AML-193 (cell line): ENCODE data around the gene CFAP161.

Experiments
- DNase-seq, 2 experiments: peaks; one replicate each; lab custom pipeline; 2025; lab: John Stamatoyannopoulos, UW

The CFAP161 gene

DNA sequence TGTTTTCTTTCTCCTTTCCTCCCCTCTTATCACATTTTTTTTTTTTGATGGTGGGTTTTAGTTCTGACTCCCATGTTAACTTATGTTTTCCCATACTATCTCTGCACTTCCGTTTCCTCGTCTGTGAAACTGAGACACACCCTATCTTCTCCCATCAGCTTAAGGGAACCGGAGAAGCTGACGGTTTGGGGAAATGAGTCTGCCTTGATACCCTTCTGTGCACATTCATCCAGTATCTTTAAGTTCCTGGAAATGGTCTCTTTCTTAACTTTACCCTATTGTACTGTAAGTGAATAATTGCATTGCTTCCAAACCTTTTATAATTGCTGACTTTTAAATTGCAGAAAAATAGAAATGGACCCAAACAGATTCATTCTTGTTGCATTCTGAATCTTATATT, 26.2 kb upstream of the CFAP161 start:
- DNase-seq: no peak

DNA sequence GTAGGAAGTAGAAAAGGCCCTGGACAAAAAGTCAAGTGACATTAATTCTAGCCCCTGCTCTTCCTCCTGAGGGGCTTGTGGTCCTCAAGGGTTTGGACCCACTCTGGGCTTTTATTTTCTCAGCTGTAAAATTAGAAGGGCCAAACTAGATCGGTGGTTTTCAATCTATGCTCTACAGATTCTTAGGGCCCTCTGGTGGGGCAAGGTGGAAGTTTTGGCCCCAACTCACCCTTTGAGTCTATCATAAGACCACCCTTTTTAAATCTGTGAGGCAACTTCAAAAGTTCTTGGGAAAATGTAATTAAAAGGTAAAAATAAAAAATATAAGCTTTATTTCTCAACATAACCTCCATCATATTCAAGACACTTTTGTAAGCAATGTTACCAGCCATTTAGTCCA, 25.6 kb upstream of the CFAP161 start:
- DNase-seq: peak in 1 of 2 experiments; percentile 26

DNA sequence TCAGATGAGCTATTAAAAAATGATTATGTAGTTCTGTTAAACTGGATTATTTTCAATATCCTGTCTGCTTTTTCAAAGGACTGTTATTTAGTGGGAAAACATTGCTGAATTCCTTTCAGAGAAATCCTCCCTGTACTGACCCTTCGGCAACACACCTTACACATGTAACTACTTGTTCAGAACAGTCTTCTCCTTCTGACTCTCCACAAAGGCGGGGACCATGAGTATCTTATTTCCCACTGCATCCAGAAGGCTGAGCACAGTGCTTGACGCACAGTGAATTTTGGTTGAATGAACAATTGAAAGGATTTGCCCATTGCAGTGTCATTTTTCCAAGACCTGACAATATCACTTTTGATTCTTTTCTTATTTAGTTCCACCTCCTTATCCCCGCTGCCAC, 23.1 kb upstream of the CFAP161 start:
- DNase-seq: no peak

DNA sequence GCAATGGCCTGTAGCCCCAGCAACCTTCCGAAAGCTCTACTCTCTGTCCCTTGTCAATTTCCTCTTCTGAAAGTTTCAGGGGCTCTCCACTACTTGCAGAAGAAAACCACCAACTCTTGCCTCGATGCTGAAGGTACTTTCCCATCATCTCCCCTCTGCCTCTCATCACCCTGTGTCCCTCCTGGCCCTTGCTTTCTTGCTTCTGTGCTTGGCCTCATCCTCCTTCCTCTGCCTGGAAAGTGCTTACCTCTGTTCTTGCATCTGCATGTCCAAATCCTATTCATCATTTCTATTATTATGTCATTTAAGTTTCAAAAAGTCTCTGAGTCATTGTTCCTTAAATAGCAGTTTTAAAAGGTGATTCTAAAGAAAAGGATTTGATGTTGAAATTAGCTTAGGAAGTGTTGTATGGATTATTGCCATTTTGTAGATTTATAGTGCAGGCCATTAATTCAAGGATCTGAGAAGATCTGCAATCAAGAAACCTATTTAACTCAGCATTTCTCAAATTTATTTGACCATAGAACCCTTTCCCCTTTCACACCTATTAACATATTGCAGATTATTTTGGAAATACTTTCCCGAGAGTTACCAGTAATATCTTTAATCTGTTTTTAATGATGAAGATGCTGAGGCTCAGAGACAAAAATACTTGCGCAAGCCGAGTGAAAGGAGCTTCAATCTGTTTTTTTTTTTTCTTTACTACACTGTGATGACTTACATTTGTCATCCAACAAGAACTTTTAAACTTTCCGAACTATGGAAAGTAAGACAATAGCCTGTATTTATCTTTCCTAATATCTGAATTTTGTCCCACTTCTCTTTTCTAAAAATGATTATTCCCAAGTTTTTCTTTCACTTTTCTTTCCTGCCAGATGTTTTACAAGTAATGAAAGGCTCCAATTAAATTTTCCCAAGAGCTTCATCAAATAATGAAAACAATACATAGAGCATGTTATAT, 22.3 kb upstream of the CFAP161 start:
- DNase-seq: no peak

DNA sequence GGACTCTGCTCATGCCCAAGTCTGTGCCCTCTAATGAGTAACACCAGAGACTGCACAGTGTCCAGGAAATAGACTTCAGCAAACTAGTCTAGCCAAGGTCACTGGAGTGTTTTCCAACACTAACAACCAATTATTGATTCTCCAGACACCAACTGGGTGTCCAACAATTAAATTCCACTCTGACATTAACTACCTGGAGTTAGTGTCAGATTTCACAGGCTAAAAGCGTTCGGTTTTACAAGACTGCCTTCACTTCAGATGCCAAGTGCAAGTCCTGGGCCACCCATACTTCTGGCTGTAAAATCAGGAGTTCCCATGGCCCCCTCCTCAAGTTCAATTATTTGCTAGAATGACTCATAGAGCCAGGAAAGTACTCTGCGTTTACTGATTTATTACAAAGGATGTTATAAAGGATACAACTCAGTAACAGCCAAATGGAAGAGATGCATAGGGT, 20.8 kb upstream of the CFAP161 start:
- DNase-seq: no peak

DNA sequence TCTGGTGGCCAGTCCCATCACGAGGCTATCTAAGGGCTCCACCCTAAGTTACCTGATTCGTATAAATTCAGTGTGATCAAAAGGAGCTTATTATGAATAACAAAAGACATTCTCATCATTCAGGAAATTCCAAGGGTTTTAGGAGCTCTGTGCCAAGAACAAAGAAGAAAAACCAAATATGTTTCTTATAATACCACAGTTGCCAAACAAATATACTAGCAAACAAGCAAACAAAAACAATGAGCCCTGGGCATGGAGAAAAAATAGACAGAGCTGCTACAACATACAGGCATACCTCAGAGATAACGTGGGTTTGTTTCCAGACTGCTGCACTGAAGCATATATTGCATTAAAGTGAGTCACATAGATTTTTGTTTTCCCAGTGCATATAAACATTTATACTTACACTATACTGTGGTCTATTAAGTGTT, 20.2 kb upstream of the CFAP161 start:
- DNase-seq: no peak

DNA sequence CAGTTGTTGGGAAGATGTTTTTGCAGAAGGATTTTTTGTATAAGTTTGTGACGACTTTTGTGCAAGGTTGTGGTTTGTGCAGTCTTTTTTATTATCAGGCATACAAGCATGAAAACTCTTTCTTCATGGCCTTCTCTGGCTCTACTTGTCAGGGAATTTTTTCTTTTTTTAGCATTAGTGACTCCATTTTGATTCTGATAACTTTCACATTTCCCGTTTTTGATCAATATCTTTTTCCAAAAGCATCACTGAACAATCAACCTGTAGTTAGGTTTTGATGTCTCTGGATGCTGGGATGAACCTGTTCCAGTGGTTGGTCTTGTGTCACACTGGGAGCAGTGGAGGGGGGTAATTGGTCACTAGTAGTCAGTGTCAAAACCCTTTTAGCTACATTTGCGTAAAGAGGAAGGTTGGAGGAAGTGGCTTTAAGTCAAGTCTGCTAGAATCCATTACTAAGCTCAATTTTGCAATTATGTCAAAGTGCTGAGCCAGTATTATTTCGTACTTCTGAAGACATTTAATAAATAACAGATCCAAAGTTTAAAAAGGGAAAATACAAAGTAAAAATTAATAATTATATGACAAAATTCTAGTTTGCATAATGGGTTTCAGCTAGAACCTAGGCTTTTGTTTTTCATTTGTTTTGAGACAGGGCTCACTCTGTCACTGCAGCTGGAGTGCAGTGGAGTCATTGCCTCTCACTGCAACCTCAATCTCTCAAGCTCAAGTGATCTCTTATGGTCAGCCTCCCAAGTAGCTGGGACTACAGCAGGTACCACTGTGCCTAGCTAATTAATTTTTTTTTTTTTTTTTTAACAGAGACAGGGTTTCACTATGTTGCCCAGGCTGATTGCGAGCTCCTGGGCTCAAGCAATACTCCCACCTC, 18.8 kb upstream of the CFAP161 start:
- peak; percentile 74 to 76 for DNase-seq

DNA sequence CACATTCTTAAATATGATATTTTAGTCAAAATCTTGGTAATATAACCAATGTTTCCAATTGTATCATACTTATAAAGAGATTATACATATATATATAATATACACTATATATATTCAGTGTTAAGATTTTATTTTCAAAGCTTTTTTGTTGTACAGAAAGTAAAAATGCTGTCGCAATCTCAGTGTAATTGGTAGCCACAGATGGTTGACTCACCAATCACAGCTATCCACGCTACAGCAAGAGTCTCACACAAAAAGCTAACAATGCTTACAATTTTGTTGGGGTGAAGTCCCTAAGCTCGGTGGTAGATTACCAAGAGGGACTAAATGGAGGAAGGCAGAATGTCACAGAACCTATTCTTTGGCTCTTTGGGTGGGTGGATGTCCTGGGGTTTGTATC, 16.9 kb upstream of the CFAP161 start:
- no peak for DNase-seq

DNA sequence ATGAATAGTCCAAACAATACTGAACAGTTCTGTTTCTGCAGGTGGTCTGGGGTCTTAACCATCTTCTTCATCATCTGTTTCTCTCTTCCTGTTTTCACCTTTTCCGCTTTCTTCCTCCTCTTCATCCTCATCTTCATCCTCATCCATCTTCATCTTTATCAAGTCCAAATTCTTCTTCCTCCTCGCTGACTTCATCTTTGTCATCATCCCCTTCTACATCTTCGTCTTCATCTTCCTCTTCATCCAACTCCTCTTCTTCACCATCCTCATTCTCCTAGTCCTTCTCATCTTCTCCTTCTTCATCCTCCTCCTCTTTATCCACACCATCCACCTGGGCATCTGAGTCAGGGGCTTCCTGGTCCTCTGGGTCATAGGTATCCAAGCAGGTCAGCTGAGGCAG, 16.5 kb upstream of the CFAP161 start:
- no peak for DNase-seq

DNA sequence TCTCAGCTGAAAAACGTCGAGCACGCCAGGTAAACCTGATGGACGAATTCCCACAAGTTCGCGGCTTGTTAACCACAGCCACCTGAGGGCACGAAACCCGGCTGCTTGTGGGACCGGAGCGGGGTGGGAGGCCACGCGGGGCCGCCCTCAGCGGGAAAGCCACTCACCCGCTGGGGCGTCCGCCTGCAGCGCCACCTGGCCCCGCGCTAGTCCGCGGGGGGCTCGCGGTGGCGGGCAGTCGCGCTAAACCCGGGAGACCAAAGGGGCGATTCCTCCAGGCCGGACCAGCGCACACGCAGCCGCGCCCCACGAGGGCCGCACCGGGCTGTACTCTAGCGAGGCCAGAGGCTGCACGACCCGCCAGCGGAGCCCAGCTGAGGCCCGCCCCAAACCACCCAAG, 15.7 kb upstream of the CFAP161 start:
- no peak for DNase-seq

DNA sequence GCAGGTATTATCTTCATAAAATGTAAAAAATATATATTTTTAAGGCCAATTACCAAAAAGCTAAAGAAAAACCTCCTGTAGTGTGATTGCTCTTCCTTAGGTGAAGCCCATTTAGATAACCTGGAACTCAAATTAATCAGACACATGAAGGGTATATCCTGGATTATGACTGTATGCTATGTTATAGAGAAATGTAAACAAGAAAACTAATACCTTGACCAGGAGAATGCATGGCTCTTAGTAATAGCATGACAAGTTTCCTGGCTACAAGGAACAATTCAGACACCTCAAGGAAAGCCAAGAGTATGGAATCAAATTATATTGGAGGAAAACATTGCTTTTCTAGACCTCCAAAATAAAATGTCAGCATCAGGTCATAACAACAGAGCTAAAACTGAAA, 14.0 kb upstream of the CFAP161 start:
- no peak for DNase-seq

DNA sequence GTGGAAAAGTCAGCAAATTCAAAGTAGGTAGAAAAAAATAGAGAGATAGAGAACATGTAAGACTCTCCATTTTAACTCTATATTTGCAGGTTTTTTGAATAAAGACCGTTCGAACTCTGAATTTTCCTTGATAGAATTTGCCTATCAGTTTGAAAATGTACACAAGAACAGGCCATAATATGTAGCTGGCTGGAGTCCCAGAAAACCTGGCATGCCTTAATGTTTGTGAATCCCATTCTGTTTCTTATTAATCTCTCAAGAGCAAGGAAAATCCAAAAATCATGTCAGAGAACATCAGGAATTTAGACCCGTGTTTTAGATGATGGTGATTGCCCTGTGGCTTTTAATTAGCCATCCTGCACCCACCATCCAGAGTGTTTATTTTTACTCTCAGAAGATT, 7.2 kb upstream of the CFAP161 start:
- DNase-seq: no peak

DNA sequence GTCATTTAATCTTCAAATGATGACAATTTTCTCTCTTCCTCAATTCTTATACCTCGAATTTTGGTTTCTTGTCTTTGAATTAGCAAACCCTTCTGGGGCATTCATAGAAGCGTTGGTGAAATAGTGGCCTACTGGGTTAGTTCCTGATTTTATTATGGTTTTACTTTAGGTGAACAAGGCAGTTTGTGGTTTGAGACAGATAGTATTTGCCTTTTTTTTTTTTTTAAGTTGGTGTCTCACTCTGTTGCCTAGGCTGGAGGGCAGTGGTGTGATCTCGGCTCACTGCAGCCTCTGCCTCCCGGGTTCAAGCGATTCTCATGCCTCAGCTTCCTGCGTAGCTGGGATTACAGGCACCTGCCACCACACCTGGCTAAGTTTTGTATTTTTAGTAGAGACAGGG, 7.4 kb downstream of the CFAP161 start:
- DNase-seq: peak; percentile 83 to 86

DNA sequence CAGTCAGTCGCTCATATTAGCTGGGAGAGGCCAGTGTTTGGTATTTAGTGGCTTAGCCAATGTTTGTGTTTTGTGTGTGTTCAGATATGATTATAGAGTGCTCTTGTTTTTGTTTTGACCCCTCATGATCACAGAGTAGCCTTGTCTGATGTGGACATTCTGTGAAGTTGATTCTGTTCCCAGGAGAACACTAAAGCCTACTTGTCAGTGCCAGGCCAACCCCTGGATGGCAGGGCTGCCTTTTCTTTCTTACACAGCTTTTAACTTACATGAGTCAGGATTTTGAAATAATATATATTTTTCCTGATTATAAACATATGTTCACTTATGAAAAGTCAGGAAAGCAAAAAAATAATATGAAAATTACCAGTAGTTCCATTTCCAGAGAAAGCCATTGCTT, 11.9 kb downstream of the CFAP161 start:
- DNase-seq: no peak

DNA sequence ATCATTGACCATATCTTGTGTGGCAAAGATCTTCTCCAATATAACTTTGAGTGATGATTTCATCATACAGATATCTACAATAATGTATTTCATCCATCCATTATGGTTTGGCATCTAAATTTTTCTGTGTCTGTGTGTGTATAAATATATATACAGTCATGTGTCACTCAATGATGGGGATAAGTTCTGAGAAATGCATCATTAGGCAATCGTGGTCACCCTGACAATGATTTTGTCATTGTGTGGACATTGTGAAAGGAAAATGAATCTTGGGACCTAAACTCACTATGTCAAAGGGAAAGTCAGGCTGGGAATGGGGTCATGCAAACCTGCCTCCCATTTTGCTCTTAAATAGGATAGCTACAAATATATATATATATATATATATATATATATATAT, 12.4 kb downstream of the CFAP161 start:
- peak; percentile 13 to 33 for DNase-seq

DNA sequence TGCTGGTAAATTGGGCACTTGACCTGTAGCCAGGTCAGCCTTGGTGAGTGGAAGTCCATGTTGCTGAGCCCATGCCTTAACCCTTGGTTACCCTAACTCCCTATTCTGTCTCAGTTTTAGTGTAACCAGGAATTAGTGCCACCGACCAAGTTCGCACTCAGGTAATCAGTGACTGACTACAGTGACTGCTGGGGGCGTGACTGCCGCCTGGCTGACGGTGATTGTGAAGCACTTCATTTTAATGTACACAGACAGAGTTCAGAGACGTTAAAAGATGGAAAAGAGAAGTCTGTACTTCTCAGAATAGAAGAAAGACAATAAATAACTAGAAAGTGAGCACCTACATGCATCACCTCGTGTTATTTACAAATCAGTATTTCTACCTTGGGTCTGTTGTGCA, 17.3 kb downstream of the CFAP161 start:
- no peak for DNase-seq

DNA sequence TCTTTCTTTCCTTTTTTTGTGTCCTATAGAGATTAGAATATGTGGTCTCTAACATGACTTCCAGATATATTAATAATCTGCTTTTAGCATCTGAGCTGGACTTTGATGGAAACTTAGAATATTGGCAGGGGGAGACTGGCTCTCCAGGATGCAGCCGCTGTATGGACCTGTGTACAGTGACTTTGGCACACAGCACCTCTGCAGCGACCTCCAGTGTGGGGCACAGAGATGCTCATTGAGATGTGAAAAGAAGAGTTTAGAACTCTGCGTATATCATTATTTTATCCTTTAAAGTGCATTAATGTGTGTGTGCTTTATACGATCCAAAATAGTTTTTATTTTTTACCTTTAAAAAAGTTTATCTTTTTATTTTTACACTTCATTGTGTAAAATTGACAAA, 18.3 kb downstream of the CFAP161 start:
- no peak for DNase-seq

DNA sequence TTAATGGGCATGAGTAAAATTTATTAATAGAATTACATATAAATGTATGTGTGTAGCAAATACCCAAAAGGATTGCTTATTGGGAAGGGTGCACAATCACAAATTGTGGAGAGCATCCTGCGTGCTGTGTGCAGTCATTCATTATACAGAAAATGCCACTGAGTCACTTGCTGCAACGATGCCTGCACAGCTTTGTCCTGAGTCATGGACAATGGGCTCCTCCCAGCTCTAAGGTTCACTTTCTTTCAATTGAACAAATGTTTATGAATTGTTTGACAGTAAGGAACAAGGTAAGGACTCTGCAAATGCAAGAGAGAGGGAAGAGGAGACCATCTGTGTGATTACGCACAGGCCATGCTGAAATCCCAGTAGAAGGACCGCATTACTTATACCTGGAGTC, 18.7 kb downstream of the CFAP161 start:
- no peak for DNase-seq

DNA sequence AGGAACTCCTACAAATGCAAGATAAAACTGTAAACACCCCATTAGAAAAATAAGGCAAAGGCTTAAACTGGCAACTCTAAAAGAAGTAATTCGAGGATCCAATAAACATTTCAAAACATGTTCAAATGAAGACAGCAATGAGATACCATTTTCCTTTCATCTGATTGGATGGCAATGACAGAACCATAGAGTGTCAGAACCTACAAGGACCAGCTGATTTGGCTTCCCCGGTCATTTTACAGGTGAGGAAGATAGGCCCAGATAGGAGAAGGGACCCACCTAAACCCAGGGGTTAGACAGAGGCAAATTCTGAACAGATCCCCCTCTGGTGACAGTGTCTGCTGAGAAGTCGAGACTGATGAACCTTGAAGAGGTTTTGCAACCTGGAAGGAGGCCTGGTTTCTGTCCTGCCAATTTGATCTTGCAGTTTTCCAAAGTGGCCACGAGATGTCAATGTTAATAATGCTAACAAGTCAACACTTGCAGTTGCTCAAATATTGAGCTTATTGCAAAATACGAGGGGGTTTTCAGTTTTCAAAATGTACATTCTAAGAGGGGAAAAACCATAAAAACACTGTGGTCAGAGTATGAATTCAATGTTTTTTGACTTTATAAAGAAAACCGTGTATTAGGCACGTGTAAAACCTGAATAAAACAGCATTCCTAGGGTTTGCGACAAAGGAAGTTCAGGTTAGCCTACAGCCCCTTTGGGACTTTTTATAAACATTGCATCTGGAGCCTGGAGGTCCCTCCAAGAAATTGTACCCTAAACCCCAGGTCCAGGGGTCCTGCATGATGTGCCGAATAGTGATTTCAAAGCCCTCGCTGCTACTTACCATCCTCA, 21.5 kb downstream of the CFAP161 start:
- DNase-seq: peak; percentile 54 to 67

DNA sequence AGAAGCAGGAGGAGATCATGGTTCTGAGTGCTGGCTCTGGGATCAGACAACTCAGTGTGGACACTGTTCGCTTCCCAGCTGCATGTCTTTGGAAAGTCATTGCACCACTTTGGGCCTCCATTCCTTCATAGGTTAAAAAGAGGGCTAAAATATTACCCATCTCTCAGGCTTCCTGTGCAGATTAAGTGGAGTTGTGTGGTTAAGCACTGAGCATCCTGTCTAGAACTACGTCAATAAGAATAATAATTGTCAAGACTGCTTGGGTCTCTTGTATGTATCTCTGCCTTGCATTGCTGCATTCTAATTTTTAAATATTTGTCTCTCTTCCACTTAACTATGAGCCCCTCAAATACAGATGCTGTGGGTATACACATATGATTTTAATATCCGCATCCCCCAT, 22.3 kb downstream of the CFAP161 start:
- no peak for DNase-seq

DNA sequence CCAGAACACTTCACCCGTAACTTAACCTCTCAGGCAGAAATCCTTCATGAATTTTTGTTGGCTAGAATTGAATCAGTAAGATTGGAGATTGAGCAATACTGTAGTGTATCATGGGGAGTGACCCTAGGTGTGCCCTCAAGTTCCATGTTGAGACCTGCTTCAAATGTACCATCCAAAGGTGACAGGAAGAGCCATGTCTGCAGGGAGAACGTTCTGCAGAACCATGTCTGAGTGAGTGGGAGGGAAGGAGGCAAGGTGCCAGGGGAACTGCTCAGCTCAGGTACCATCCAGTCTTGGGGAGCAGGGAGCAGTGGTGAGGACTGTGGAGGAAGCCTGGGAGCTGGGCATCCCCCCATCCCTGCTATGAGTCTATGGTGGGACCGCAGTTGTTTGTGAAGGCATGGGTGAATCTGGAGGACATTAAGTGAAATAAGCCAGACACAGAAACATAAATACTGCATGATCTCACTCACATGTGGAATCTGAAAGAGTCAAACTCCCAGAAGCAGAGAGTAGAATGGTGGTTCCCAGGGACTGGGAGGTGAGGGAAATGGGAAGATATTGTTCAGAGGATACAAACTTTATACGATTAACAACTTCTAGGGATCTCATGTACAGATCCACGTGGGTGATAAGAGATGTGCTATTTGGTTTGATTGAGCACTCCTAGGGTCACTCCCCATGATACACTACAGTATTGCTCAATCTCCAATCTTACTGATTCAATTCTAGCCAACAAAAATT, 23.3 kb downstream of the CFAP161 start:
- no peak for DNase-seq
